HL-60 (cell line): ENCODE results near the gene RBMS2.

Source experiments
- GABPA ChIP-seq: IDR thresholded peaks from 2 replicates; pipeline ENCODE4 v1.6.1; 2012; ENCODE audit warnings: low read depth
- POLR2AphosphoS5 ChIP-seq: IDR thresholded peaks from 2 replicates; pipeline ENCODE4 v1.6.1; 2012; ENCODE audit warnings: low read depth
- SPI1 ChIP-seq: IDR thresholded peaks from 2 replicates; pipeline ENCODE4 v1.6.1; 2012; ENCODE audit warnings: low read depth, mild to moderate bottlenecking, borderline replicate concordance
- TF ChIP-seq, protein P1 (sequence below): IDR thresholded peaks from one replicate; pipeline ENCODE4 v1.5.1; 2011; ENCODE audit warnings: low read length, control low read depth, inconsistent platforms; ENCODE audit not compliant: insufficient read depth
- TF ChIP-seq, protein P2 (sequence below): IDR thresholded peaks from 2 replicates; pipeline ENCODE4 v1.6.1; 2012; ENCODE audit warnings: low read depth; ENCODE audit not compliant: insufficient replicate concordance

DNA sequence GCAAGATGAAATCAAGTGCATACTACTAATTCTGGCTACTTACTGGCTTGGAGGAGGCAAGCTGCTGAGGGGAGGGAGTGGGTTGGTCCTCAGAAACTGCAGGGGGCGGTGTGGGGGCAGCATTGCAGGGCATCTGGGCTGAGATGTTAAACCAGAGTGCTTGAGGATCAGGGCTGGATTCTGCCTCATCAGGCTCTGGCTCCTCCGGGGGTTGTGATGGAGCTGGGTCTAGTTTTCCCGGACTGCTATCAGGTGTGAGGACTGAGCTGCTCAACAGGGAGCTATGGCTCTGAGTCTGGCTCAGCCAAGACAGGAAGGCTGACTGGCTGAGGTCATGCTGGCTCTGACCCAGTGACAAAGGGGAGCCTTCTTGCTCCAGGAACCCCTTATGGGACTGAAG is 79.9 kb downstream of the RBMS2 start:
- TF ChIP-seq POLR2AphosphoS5 = no peak
- TF ChIP-seq, protein P1, sequence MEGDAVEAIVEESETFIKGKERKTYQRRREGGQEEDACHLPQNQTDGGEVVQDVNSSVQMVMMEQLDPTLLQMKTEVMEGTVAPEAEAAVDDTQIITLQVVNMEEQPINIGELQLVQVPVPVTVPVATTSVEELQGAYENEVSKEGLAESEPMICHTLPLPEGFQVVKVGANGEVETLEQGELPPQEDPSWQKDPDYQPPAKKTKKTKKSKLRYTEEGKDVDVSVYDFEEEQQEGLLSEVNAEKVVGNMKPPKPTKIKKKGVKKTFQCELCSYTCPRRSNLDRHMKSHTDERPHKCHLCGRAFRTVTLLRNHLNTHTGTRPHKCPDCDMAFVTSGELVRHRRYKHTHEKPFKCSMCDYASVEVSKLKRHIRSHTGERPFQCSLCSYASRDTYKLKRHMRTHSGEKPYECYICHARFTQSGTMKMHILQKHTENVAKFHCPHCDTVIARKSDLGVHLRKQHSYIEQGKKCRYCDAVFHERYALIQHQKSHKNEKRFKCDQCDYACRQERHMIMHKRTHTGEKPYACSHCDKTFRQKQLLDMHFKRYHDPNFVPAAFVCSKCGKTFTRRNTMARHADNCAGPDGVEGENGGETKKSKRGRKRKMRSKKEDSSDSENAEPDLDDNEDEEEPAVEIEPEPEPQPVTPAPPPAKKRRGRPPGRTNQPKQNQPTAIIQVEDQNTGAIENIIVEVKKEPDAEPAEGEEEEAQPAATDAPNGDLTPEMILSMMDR = no peak
- TF ChIP-seq SPI1 = no peak
- TF ChIP-seq, protein P2, sequence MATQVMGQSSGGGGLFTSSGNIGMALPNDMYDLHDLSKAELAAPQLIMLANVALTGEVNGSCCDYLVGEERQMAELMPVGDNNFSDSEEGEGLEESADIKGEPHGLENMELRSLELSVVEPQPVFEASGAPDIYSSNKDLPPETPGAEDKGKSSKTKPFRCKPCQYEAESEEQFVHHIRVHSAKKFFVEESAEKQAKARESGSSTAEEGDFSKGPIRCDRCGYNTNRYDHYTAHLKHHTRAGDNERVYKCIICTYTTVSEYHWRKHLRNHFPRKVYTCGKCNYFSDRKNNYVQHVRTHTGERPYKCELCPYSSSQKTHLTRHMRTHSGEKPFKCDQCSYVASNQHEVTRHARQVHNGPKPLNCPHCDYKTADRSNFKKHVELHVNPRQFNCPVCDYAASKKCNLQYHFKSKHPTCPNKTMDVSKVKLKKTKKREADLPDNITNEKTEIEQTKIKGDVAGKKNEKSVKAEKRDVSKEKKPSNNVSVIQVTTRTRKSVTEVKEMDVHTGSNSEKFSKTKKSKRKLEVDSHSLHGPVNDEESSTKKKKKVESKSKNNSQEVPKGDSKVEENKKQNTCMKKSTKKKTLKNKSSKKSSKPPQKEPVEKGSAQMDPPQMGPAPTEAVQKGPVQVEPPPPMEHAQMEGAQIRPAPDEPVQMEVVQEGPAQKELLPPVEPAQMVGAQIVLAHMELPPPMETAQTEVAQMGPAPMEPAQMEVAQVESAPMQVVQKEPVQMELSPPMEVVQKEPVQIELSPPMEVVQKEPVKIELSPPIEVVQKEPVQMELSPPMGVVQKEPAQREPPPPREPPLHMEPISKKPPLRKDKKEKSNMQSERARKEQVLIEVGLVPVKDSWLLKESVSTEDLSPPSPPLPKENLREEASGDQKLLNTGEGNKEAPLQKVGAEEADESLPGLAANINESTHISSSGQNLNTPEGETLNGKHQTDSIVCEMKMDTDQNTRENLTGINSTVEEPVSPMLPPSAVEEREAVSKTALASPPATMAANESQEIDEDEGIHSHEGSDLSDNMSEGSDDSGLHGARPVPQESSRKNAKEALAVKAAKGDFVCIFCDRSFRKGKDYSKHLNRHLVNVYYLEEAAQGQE = no peak
- no peak for TF ChIP-seq GABPA
